Stimulated activated CD4-positive, alpha-beta T cell treated with anti-CD3 and anti-CD28 coated beads, Interleukin-4, amount 100 ng/mL, for 24 hours (primary cell): Measurements from ENCODE around the gene GIT1.

ENCODE experiments used
- DNase-seq: peaks from one replicate; pipeline ENCODE4 v3.0.0-alpha.2; 2020

The GIT1 gene

DNA sequence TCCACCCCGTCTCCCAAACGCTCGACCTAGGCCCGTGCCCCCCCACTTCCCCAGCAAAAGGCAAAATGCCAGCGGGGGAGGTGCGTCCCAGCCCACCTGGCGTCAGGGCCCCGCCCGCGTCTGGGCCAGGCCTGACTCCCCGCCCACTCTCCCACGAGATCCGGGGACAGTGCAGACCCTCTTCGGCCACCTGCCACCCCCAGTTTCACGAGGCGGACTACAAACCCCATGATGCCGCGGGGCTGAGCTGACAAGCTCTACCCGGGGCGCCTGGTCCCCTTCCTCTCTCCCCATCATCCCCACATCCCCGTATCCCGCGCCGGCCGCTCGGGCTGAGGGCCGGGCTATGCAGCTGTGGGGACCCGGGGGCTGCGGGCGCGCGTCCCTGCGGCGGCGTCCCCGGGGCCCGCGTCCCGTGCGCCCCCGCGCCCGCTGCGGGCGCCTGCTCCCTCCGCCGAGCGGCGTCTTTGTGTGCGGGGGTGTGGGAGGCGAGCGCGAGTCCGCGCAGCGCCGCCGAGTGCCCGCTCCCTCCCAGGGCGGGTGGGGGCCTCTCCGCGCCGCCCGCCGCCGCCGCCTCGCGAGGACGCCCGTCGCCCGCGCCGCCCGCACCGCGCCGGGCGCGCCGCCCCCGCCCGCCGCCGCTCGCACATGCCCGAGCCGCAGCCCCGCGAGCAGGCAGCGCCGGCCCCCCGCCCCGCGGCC is 3.6 kb upstream of the GIT1 start, which contains the start of gene ANKRD13B:
Gene ANKRD13B (plus strand): TSS at position 283 of the 702 bp plus-strand sequence. CDS start 490 bp downstream, outside the sequence.
- DNase-seq: peak; percentile 47

DNA sequence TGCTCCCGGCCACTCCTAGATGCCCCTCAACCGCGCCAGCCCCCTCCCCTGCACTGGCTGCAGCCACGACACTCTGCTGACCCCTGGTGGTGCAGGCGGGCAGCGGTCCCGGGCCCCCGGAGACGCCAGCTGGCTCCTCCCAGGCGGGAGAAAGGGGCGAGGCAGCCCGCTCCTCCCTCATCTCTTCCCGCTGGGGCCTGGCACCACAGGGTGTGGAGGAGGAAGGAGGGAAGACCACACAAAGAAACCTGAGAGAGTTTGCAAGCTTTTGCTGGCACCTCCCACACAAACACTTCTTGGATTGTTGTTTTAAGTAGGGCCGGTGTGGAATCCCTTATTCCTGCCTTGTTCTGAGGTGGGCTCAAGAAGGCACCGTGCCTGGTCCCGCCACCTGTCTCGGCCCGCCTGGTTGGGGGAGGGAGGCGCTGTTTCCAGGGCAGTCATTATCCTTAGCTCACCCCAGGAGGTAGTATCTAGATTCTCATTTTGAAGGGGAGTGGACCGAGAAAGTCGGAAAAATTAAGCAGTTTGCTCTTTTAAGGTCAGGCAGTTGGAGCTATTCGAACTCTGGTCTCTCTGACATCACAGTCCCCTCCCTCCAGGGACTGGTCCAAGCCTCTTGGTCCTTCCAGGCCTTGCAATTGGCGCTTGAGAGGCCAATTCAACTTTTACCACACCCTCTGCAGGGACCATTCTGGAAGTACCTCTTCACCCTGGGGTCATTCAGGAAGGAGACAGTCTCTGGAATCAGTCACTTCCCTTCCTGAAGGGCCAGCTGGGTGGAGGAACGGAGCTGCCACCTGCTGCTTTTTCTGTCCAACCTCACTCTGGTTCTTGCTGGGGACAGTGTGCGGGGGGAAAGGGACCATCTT is 2.5 kb upstream of the GIT1 start:
- DNase-seq: peak; percentile 84

DNA sequence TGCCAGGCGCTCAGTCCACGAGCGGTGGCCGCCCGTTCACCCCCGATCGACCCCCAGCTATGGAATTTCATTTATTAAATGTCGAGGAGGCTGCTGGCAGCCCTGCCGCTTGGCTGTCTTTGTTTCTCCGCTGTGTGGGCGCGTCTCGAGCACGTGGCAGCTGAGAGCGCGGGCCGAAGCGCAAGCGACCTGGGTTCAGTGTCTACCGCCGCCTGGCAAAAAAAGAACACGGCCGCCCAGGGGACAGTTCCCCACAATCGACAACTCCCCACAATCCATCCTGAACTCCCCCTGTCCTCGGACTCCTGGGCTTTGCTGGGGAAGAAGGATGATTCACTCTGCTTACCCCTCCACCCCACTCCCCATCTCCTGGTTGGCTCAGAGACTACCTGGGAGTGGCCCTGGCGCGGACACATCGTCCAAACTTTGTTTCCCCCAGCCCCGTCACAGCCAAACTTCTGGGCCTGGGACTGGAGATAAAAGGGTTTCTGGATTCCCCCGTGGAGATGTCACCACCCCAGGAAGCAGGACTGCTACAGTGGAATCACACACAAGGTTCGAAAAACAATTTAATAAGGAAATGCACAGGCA is 1.8 kb upstream of the GIT1 start:
- DNase-seq: peak; percentile 43

DNA sequence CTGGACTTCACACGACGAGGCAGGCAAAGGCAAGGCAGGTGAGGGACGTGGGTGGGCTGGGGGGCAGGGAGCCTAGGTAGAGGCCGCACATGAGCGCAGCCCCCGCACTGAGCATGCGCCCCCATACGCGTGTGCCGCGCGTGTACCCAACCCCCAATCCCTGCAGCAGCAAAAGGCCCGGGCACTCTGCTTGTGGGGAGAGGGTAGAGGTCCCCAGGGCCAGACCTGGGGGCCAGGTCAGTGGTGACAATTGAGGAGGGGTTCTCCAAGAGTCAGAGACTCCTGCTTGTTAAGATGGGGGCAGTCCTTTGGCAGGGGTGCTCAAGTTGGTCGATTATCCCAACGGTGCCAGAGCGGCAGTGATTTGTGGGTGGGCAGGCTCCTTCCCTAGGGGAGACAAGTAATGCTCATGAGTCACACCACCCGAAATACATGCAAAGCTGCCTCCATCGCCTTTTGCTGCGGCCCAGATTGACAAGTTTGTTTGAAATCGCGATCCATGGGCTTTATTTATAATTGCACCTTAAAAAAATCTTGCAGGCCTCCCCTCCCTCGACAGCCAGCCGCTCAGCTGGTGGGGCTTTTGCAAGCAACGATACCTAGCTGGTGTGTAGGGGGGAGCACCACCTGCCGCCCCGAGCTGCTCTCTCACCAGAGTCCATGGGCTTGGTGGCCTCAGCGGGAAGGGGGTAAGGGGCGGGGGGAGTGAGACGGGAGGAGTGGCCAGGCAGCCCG is 1.1 kb upstream of the GIT1 start:
- no peak for DNase-seq

DNA sequence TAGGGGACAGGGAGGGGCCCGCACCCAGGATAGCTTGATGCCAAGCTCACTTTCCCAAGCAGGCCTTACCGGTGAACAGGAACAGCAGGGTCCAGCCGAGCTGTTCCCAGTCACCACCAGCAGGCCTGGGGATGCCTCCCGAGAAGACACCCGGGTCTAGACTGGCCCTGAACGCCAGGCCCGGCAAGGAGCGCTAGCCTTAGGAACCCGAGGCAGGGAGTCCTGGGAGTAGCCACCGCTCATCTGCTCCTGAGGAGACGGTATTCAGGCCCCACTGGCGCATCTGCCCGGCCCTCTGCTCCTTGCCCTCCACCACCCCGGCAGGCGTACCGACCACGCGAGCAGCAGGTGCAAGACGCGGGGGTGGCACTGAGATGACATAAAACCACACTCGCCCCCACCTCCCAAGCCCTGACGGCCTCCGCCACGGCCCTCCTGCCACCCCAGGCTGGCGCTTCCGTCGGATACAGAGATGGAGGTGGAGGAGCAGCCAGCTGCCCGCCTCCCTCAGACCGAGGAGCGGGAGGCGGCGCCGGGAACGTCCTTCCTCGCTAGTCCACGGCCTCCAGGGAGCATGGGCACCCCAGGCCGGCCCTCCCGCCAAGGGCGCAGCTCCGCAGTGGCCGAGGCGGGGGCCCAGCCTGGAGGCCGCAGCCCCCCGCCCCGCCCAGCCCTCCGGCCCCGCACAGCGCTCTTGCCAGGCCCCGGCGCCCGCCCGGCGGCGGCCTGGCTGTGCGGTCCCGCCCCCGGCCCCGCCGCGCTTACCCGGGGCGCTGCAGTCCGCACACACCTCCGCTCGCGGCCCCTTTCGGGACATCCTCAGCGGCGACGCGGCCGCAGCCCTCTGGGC is 661 bp downstream of the GIT1 start:
- DNase-seq: peak; percentile 65

DNA sequence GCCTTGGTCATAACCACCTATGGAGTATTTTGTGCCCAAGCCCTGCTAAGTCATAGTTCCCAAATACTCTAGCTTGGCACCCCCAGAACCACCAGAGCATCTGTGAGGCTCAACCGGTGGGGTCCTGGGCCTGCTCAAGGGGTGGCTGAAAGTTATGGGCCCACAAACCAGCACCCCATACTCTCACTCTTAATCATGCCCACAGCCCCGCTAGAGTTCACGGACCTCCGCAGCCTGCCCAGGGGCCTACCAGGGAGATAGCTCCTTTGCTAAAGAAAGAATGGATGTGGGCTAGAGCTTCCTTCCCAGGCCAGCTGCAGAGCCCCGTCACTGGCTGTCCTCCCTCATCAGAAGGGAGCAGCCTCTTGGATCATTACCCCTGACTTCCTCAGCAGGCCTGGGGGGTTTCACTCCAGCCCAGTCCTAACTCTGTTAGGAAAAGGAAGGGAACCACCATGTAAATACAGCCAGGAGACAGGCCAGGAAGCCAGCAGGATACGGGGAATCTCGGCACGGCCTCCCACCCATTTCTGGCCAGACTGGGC is 1.4 kb downstream of the GIT1 start:
- DNase-seq: no peak

DNA sequence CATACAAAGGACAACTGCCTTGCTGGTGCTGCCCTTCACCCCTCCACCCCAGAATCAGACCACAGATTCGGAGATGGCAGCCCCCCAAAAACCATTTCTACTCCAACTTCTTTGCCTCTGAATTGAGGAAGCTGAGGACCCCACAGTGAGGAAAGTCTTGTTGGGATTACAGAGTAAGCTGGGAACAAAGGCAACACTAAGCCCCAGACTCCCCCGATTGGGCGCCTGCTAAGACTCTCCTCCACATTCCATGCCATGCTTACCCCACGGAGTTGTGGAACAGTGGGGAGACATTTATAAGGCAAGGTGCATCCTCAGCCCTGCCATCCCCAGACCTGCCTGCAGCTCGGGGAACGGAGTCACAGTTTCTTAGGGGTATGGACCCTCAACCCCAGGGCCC is 1.9 kb downstream of the GIT1 start:
- no peak for DNase-seq

DNA sequence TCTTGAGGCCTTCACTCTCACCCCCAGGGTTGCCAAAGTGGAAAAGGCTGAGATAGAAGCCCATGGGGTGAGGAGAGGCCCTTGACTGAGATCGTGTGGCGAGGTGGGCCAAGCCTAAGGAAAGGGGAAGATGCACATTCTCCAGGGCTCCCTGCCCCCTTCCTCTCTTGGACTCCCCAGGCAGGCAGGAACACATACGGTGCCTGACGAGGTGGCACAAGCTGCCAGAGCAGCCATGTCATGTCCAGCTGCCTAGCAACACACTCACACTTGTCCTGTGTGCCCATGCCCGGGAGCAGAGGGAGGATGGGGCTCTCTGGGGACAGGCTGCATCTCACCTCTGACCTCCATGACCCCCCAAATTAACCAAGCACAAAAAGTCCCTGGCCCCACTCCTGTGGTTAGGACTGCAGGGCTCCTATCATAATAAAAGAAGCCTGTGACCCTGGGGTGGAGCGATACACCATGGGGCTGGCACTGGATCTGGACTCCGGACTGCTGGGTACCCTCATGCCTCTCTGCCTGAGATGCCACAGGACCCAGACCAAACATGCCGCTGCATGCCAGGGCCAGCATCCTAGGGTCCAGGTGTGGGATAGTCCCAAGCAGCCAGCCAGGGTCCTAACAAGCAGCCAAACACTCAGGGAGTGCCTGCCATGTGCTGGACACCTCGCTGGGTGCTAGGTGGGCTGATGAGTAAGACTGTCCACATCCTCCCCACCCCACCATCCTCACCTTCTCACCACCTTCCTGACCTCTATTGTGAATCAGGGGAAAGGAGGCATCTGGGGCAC is 2.6 kb downstream of the GIT1 start:
- DNase-seq: no peak

DNA sequence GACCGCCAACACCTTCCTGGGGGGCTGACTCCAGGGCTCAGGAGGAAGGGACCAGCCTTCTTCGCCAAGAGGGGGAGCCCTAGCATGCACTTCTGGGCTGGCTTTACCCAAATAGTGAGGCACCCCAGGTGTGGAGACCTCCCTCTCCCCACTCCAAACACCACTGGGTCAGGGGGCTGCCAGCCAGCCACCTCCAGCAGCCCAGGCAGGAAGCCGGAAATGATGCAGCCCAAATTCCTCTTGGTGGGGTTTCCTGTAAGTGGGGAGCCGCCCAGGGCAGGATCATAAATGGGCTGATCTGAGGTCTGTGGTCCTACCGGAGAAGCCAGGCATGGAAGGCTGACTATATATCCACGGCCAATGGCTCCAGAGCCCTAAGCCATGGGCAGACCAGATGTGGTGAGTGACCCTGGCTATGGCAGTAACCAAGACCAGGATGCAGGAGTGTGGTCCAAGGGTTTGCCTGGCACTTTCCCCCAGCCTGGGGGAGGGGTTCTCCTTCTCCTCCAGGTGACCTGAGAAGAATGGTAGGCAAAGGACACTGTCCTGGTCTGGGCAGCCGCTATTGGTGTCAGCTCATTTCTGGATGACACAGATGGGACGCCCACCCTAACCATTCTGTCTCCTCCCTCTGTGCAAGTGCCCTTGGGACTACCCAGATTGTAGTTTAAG is 4.2 kb downstream of the GIT1 start:
- peak; percentile 29 for DNase-seq

DNA sequence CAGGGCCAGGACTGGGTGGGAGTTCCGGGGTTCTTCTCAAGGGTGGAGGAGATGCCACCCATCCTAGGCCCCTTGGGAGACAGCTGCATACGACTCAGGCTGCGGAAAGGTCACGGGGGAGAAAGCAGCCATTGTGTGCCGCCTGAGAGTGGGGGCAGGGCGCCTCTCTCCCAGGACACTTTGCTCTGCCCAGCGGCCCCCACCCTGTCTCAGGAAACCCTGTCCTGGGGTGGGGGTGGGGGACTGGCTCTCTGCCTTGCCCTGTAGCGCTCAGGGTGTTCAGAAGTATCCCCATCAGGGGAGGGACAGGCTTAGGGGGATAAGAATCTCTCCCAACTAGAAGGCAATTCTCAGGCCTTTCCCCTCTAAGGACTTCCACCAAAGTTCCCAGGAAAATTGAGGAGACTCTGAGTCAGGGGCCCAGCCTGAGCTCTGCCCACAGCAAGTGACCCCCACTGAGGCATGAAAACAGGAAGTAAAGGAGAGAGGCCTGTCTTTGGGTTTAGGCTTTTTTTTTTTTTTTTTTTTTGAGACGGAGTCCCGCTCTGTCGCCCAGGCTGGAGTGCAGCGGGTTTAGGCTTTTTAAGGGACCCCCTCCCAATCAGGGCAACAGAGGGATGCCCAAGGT is 4.9 kb downstream of the GIT1 start:
- DNase-seq: no peak

DNA sequence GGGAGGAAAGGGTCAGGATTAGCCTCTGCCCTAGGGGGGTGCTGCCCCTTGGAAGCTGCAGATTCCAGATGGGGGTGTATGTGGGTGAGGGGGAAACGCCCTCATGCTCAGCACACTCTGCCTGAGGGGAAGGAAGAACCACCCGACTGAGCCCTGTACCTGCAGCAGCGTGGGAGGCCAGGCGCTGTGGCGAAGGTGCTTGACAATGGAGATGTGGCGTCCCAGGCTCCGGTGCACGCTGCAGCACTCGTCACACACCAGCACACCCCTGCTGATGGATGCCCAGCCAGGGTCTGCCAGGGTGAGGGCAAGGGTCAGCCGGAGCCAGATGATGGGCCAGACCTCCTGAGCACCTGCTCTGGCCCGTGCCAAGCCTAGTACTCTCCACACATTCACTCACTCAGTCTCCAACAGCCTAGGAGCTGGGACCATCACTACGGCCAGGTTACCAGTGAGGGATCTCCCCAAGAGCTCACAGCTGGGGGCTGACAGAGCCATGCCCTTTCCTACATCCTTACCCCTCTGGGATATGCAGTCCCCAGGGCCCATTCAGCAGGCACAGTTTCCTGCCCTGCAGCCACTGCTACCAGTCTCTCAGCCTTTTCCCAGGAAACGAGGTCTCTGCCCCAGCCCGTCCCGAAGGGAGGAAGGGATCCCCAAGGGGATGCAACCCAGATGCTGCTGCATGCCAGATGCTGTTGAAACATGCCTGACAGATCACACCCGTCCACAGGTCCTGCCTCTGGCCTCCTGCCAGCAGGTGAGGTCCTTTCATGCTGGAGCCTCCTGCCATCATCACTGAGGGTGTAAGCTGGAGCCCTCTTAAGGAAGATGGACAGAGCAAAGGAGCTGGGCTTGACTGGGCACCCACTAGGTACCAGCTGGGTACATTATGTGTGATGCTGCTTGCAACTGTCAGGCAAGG is 5.9 kb downstream of the GIT1 start:
- no peak for DNase-seq

DNA sequence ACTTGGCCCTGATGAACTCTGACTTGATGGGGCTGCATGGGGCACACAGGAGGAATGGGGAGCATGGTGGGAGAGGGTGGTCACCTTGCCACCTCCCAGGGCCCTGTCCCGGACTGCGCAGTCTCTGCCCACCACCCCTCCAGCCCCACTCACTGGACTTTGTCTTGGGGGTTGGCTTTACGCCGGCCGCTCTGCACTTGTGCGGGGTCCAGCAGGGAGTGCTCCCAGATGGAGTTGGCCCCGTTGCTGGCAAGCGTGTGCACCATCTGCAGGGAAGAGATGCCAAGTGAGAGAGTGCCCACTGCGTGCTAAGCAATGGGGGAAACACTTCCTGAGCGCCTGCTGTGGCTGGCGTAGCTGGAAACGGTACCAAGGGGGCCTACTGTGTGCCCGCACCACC is 6.7 kb downstream of the GIT1 start:
- DNase-seq: no peak

DNA sequence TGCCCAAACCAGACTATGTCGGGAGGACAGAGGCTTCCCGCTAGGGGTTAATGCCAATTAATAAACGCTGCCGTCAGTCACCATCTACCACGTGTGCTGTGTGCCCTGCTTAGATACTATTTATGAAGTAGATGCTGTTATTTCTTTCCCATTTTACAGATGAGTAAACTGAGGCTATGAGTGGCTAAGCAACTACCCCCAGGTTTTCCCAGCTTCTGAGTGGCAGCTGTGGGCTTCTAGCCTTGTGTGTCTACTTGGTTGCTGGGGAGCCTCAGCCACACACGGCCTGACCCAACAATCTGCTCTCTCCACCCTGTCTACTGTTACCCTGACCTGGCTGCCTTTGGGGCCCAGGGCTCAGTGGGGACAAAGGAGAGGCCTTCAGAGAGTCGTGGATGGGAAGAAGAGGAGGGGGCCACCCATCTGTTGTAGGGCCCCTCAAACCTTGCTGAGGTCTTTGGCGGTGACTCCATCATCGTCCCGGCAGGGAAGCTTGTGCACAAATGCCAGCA is 7.1 kb downstream of the GIT1 start:
- DNase-seq: no peak

DNA sequence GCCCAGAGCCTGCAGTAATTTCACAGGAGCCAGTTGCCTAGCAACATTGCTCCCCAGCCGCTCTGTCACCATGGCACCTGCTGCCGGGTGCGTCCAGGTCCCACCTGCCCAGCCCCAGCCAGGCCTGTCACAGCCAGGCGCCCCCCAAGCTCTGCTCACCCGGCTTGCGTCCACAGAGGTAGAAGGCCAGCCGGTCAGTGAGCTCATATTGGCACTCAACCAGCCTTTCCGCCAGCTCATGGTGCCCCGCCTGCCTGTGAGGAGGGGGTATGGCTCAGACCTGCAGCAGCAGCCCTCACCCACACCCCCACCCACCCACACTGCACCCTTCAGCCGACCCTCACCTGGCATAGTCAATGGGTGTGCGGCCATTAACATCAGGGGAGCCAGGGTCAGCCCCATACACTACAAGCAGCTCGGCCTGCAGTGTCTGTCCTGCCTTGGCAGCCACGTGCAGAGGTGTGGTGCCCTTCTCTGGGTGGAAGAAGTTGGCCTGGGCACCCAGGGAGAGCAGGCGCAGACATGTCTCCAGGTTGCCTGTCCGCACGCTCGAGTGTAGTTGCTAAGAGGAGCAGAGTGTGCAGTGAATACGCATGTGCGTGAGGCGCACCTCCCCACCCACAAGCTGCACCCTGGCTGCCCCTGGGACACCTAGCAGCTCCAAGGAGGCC is 7.7 kb downstream of the GIT1 start:
- no peak for DNase-seq

DNA sequence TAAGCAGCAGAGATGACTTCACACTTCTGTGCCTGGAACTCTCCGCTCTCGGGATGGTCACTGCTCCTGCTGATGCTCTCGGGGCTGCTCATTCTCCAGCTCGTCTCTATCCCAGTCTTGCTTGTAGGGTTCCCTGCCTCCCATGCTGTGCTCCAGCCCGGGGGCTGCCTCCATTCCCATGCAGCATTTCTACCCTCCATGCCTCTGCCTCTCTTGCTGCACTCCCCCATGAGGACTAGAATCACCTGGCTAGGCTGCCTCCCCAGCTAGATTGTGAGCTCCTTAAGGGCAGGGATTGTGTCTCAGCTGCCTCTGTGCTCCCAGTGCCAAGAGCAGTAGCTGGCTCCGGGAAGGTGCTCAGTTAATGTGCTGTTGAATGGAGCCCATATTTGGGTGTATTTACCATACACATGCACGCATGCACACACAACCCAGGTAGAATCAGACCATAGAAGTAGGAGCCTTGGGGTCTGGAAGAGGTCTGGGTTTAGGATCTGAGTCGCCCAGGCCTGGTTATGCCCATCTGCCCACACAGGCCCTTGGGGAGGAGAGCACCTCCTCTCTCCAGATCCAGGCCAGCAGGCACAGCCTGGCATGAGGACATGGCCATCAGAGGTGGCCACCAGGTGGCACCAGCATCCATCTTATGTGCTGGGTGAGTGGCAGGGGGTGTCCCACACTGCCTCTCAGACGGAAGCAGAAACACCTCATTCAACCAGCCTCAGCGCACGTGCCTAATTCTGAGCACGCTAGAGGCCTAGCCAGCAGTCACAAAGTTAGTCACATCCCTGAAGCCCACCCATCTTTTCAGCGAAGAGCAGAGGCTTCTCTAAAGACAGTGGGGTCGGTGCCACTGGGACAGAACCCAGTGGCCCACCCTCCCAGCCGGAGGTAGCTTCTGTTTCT is 9.3 kb downstream of the GIT1 start:
- peak; percentile 92 for DNase-seq

DNA sequence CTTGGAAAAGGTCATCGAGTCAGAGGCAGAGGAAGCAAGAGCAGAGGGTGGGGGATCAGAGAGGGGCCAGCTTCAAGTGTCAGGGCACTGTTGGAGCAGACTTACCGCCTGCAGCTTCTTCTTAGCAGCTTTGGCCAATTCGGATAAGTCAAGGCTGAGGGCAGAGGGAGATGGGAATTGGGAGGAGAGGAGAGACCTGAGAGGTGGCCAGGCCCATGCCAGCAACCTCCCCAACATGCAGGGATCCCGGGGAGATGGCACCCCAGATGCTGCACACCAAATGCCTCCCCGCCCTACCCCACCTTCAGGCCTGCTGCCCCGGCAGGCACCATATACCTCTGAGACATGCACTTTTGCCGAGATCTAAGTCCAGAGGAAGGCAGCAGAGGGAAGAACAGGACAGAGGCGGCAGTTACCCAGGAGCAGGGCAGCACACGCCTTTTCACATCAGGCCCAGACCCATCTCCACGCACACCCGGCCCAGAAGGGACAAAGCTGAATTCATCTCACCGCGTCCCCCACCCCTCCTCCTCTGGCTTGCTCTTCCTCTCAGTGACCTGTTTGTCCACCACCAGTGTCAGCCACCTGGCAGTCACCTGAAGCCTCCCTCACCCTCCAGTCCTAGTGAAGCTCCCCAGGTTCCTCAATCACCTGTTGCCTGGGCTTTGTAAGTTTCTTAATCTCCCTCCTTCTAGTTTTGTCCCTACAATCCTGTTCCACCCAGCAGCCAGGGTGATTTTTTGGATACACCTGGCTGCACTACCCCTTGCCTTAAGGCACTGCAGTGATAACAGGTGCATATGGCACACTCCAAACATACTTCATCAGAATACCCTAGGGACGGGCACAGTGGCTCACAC is 10.6 kb downstream of the GIT1 start:
- no peak for DNase-seq
